OCI-LY3 (cell line): ENCODE measurements around the gene SHROOM2.

Experiments used
- CTCF ChIP-seq: fragments of 200-600, 300-600 bp; sonication (generic); IDR thresholded peaks from 2 replicates; pipeline ENCODE4 v1.5.1; 2014; ENCODE audit warnings: antibody characterized with exemption, low read length, low read depth
- EZH2phosphoT487 ChIP-seq: fragments of 200-600 bp; shearing (Covaris generic); IDR thresholded peaks from 2 replicates; pipeline ENCODE4 v1.6.1; 2018; ENCODE audit warnings: antibody characterized with exemption, mixed run types, low read depth

DNA sequence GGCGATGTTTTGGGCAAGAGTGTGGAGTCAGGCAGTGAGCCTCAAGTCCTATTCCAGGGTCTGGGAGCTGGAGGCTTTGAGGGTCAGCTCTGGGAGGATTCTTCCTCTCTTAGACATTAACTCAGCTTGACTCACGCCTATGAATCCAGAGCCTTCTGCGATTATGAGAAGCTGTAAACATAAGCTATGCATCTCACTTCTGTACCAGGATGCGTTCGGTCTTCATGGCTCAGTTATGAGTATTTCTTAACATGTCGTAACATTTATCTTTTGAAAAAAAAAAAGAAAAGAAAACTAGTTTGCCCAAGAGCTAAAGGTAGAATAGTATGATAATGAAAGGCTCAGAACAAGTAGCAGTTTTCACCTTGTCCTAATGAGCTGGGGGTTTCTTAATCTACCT is 4.6 kb downstream of the SHROOM2 start:
- TF ChIP-seq CTCF, result no peak
- TF ChIP-seq EZH2phosphoT487, result no peak
